Smooth muscle cell (in vitro differentiated cells): Measurements from ENCODE around the gene DRC1. TPM values are rescaled to one million over a fixed set of nuclear protein-coding genes. Genes with fewer than 3 reads are reported as not detected.

Experiments
- DNase-seq: peaks from one replicate; lab custom pipeline; 2025; ENCODE audit not compliant: unreplicated experiment; lab: John Stamatoyannopoulos, UW
- H2AFZ ChIP-seq: fragments of 200-600 bp; sonication (generic); 2 replicates; pipeline ENCODE4 v1.6.0; 2016; ENCODE audit warnings: antibody characterized with exemption, low read depth, mild to moderate bottlenecking
- H3F3A ChIP-seq: fragments of 200-600 bp; sonication (generic); 2 replicates; pipeline ENCODE4 v1.6.0; 2017; ENCODE audit warnings: antibody characterized with exemption, low read depth
- H3K27ac ChIP-seq: fragments of 200-600 bp; sonication (generic); 2 replicates; pipeline ENCODE4 v1.5.1; 2016; ENCODE audit warnings: low read depth, mild to moderate bottlenecking
- H3K27me3 ChIP-seq: fragments of 200-600 bp; sonication (generic); 2 replicates; pipeline ENCODE4 v1.6.1; 2016; ENCODE audit warnings: low read depth, mild to moderate bottlenecking
- H3K36me3 ChIP-seq: fragments of 200-600 bp; sonication (generic); 2 replicates; pipeline ENCODE4 v1.5.1; 2016; ENCODE audit warnings: low read depth
- H3K4me1 ChIP-seq: fragments of 200-600 bp; sonication (generic); 2 replicates; pipeline ENCODE4 v1.5.1; 2016; ENCODE audit warnings: low read depth
- H3K4me2 ChIP-seq: fragments of 200-600 bp; sonication (generic); 2 replicates; pipeline ENCODE4 v1.6.0; 2016; ENCODE audit warnings: mild to moderate bottlenecking
- H3K4me3 ChIP-seq: fragments of 200-600 bp; sonication (generic); 2 replicates; pipeline ENCODE4 v1.5.1; 2016; ENCODE audit warnings: mild to moderate bottlenecking
- H3K79me2 ChIP-seq: fragments of 200-600 bp; sonication (generic); 2 replicates; pipeline ENCODE4 v1.6.0; 2016; ENCODE audit warnings: low read depth, mild to moderate bottlenecking
- H3K9ac ChIP-seq: fragments of 200-600 bp; sonication (generic); 2 replicates; pipeline ENCODE4 v1.6.0; 2016; ENCODE audit warnings: low read depth
- H3K9me3 ChIP-seq: fragments of 200-600 bp; sonication (generic); replicated peaks from 2 replicates; pipeline ENCODE4 v1.5.1; 2016; ENCODE audit warnings: low read depth
- H4K20me1 ChIP-seq: fragments of 200-600 bp; sonication (generic); 2 replicates; pipeline ENCODE4 v1.6.0; 2016; ENCODE audit warnings: low read depth
- WGBS: methylation state at CpG from one replicate; pipeline ENCODE4 v1.1.7; 2016; ENCODE audit warnings: low lambda C conversion rate; 5-methylcytosine and 5-hydroxymethylcytosine counted together
- polyA plus RNA-seq: library from polyadenylated mRNA; unstranded; fragments of >200 nt; fragmentation: Nextera tagmentation; extraction: Ambion mirVana; gene quantifications from 2 replicates; pipeline ENCODE4 v1.2.1, GENCODE V29; 2016
- total RNA-seq: library from RNA; depleted of rRNA; stranded (reverse); fragments of >200 nt; gene quantifications from 2 replicates; pipeline ENCODE4 v1.2.3, GENCODE V29; 2014
- TF ChIP-seq, protein P1 (sequence below): fragments of 200-600 bp; sonication (generic); IDR thresholded peaks from 2 replicates; pipeline ENCODE4 v1.5.1; 2017; ENCODE audit warnings: borderline replicate concordance, mild to moderate bottlenecking, antibody characterized with exemption; ENCODE audit not compliant: insufficient read depth, poor library complexity, severe bottlenecking

The DRC1 gene
- total and polyA plus RNA-seq, 2 experiments from 2014 or later: 0.14 TPM; not detected in 1

DNA sequence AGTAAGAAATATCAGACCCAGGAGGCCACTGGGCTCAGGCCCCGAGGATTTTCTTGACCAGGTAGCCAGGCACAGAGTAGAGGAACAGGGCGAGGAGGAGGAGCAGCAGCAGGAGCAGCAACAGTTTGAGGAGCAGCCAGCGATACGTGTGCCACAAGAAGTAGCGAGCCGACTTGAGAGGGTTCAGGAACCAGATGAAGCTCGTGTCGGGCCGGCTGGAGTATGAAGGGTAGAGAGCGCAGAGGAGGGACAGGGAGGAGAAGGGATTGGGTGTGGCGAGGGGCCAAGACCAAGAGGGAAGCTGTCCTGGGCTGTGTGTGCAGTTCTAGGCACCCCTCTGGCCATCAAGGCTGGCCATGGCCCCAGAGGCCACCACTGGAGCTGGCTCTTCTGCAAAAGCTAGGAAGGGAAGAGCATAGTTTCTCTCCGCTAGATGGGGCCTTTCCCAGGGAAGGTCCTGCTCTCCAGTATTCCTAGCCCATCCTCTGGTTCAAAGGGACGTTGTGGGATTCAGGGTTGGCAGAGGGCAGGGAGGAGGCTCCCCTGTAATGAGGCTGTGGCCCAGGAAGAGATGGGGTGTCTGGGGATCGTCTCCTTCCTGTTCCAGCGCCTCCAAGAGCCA, 58.4 kb downstream of the DRC1 start:
- no peak overlapping the region for H3K27ac ChIP-seq
- H3K9me3 ChIP-seq: no peaks in the 10 kb centered on the region
- H2AFZ ChIP-seq: no peak overlapping the region
- H4K20me1 ChIP-seq: no peaks in the 10 kb centered on the region
- no peaks in the 10 kb centered on the region for H3K36me3 ChIP-seq
- no peaks in the 10 kb centered on the region for H3F3A ChIP-seq
- 91% methylated on average over 15 of the region's 15 CpGs for WGBS
- H3K27me3 ChIP-seq: no peaks in the 10 kb centered on the region
- peaks cover 10% of the 10 kb centered on the region for H3K4me1 ChIP-seq
- H3K4me2 ChIP-seq: no peak overlapping the region
- no peak for DNase-seq
- TF ChIP-seq, protein P1, sequence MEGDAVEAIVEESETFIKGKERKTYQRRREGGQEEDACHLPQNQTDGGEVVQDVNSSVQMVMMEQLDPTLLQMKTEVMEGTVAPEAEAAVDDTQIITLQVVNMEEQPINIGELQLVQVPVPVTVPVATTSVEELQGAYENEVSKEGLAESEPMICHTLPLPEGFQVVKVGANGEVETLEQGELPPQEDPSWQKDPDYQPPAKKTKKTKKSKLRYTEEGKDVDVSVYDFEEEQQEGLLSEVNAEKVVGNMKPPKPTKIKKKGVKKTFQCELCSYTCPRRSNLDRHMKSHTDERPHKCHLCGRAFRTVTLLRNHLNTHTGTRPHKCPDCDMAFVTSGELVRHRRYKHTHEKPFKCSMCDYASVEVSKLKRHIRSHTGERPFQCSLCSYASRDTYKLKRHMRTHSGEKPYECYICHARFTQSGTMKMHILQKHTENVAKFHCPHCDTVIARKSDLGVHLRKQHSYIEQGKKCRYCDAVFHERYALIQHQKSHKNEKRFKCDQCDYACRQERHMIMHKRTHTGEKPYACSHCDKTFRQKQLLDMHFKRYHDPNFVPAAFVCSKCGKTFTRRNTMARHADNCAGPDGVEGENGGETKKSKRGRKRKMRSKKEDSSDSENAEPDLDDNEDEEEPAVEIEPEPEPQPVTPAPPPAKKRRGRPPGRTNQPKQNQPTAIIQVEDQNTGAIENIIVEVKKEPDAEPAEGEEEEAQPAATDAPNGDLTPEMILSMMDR: no peak
- no peak overlapping the region for H3K4me3 ChIP-seq
- H3K79me2 ChIP-seq: no peaks in the 10 kb centered on the region
- H3K9ac ChIP-seq: no peak overlapping the region

DNA sequence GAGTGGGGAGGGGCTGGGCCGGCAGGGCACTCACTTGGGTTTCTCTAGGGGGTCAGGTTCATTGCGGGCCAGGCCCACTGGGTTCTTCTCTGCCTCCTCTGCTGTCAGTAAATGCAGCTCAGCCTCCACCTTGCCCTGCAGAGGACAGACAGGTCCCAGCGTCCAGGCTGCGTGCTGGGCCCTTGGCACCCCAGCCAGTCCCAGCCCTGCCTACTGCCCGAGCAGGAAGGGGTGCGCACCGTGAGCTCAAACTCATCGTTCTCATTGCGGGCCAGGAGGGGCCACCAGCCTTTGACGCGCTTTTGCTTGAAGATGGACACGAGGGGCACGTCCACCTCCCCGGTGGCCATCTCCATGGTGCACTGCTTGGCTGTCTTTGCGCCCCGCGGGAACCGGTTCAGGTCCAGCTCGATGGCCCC, 58.9 kb downstream of the DRC1 start:
- H3K27me3 ChIP-seq: no peaks in the 10 kb centered on the region
- H3K4me1 ChIP-seq: peaks cover 10% of the 10 kb centered on the region
- no peak for DNase-seq
- H3K4me2 ChIP-seq: no peak overlapping the region
- no peak overlapping the region for H3K4me3 ChIP-seq
- no peak overlapping the region for H2AFZ ChIP-seq
- no peak overlapping the region for H3K27ac ChIP-seq
- H3F3A ChIP-seq: no peaks in the 10 kb centered on the region
- H3K9me3 ChIP-seq: no peaks in the 10 kb centered on the region
- no peak overlapping the region for H3K9ac ChIP-seq
- TF ChIP-seq, protein P1: no peak
- 95% methylated on average over 18 of the region's 19 CpGs for WGBS
- H3K36me3 ChIP-seq: no peaks in the 10 kb centered on the region
- H4K20me1 ChIP-seq: no peaks in the 10 kb centered on the region
- no peaks in the 10 kb centered on the region for H3K79me2 ChIP-seq

DNA sequence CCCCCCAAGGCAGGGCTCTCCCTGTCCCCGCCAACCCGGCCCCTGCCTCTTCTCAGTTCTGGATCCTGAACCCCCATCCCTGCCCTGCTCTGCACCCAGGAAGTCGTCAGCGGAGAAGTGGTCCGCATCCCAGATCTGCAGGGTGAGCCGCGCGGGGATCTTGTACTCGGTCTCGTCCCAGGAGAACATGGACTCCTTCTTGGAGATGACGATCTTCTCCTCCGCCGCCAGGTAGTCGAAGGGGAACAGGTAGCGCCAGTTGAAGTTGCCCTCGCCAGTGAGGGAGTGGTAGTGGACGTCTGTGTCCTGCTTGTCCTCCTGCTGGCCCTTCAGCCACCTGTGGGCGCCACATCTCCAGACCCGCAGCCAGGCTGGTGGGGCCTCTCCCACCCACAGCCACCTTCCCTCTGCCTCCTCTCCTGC, 59.9 kb downstream of the DRC1 start:
- H2AFZ ChIP-seq: no peak overlapping the region
- H3K36me3 ChIP-seq: no peaks in the 10 kb centered on the region
- no peaks in the 10 kb centered on the region for H3K79me2 ChIP-seq
- H3K27ac ChIP-seq: no peak overlapping the region
- H4K20me1 ChIP-seq: no peaks in the 10 kb centered on the region
- H3K4me2 ChIP-seq: no peak overlapping the region
- peaks cover 10% of the 10 kb centered on the region for H3K4me1 ChIP-seq
- no peaks in the 10 kb centered on the region for H3K27me3 ChIP-seq
- no peak overlapping the region for H3K4me3 ChIP-seq
- TF ChIP-seq, protein P1: no peak
- H3F3A ChIP-seq: no peaks in the 10 kb centered on the region
- DNase-seq: no peak
- H3K9me3 ChIP-seq: no peaks in the 10 kb centered on the region
- 96% methylated on average over 19 of the region's 19 CpGs for WGBS
- no peak overlapping the region for H3K9ac ChIP-seq

DNA sequence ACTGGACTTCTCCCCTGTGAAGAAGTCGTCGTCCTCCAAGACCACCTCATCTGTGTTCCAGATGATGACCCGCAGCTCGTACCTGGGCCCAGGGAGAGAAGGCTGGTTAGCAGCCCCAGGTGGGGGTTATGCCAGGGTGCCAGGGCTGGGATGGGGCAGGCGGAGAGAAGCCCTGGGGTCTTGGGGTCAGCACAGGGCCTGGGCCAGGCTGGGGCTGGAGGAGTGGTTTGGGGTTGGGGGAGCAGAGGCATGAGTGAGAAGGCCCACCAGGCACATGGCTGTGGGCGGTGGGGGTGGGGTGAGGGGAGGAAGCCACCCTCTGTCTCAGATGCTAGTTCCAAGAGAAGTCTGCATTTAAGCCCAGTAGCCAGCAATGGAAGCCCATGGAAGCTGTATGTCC, 60.4 kb downstream of the DRC1 start:
- WGBS: 96% methylated on average over 5 of the region's 6 CpGs

More for the DNA sequence above, 60.4 kb downstream of the DRC1 start:
- Histone ChIP-seq H3K36me3 (no peaks in the 10 kb centered on the region), H4K20me1 (no peaks in the 10 kb centered on the region), H3K27ac (no peak overlapping the region), H3K9ac (no peak overlapping the region), H3K79me2 (no peaks in the 10 kb centered on the region), H3K4me2 (no peak overlapping the region), H3K27me3 (no peaks in the 10 kb centered on the region), H2AFZ (no peak overlapping the region), H3F3A (no peaks in the 10 kb centered on the region), H3K9me3 (no peaks in the 10 kb centered on the region), H3K4me3 (no peak overlapping the region), H3K4me1 (peaks cover 6% of the 10 kb centered on the region)
- no peak for DNase-seq
- TF ChIP-seq, protein P1: no peak
